Vagina (tissue), 2 donors: ENCODE data around the gene MGAT5B. TPM values are rescaled to one million over a fixed set of nuclear protein-coding genes. Genes with fewer than 3 reads are reported as not detected.

Experiments used
- DNase-seq, 2 donors: peaks; one replicate each; pipeline ENCODE4 v3.0.0-alpha.2; 2017; ENCODE audit errors: extremely low spot score in 2 of 2
- H3K27ac ChIP-seq: fragments of 200-600 bp; sonication (generic); one replicate; pipeline ENCODE4 v1.5.1; 2019
- H3K27me3 ChIP-seq: fragments of 200-600 bp; sonication (generic); one replicate; pipeline ENCODE4 v1.5.1; 2019
- H3K36me3 ChIP-seq, 2 donors: fragments of 200-600 bp; sonication (generic); one replicate each; pipeline ENCODE4 v1.5.1; 2017 to 2019
- H3K4me1 ChIP-seq: fragments of 200-600 bp; sonication (generic); one replicate; pipeline ENCODE4 v1.5.1; 2019
- H3K4me3 ChIP-seq, 2 donors: fragments of 200-600 bp; sonication (generic); 1 replicate in 1 of 2; 2 replicates in 1 of 2; pipeline ENCODE4 v1.5.1; 2016 to 2019
- H3K9me3 ChIP-seq: fragments of 200-600 bp; sonication (generic); one replicate; pipeline ENCODE4 v1.5.1; 2019
- CTCF ChIP-seq, 3 experiments: fragments of 450-650 bp in 2 of 3; fragments of 200-600 bp in 1 of 3; sonication (generic) in 1 of 3; IDR thresholded peaks; one replicate each; pipeline ENCODE4 v1.5.1; 2017 to 2019; ENCODE audit warnings: antibody characterized with exemption in 3 of 3, mild to moderate bottlenecking in 2 of 3, moderate library complexity in 2 of 3
- POLR2A ChIP-seq, 2 donors: fragments of 450-650 bp; IDR thresholded peaks; one replicate each; pipeline ENCODE4 v1.6.1; 2017; ENCODE audit warnings: antibody characterized with exemption in 2 of 2, mild to moderate bottlenecking in 2 of 2, moderate library complexity in 2 of 2
- POLR2AphosphoS5 ChIP-seq, 2 donors: sonication (generic); formaldehyde crosslinking; IDR thresholded peaks; one replicate each; pipeline ENCODE4 v1.9.0; 2017; ENCODE audit warnings: antibody characterized with exemption in 2 of 2, mild to moderate bottlenecking in 2 of 2, low read depth in 1 of 2; ENCODE audit not compliant: insufficient read depth in 1 of 2
- intact Hi-C: fragments of 100-400 bp; cut with DNase I; formaldehyde crosslinking; loops from one replicate; pipeline ENCODE4 v1.15.1; 2023
- total RNA-seq: library from RNA; depleted of rRNA; stranded (reverse); fragments of >200 nt; gene quantifications from one replicate; pipeline ENCODE4 v1.2.3, GENCODE V29; 2016

The MGAT5B gene
- total RNA-seq, 1 donor from 2014 or later, result 0.49 TPM

GRCh38 chr17:76905036-76905435 lies 36.8 kb downstream of the MGAT5B start:
- intact Hi-C loops, result no loop called here
- DNase-seq, result no peak
- H3K27ac ChIP-seq, result no peak overlapping the region
- H3K27me3 ChIP-seq, result no peaks in the 10 kb centered on the region
- no peaks in the 10 kb centered on the region for H3K36me3 ChIP-seq
- no peak overlapping the region for H3K4me3 ChIP-seq
- no peaks in the 10 kb centered on the region for H3K4me1 ChIP-seq
- no peaks in the 10 kb centered on the region for H3K9me3 ChIP-seq
- TF ChIP-seq POLR2AphosphoS5 (IDR thresholded peaks at IDR 0.05; ENCODE audit: insufficient read depth in 1 of 2, low read depth in 1 of 2) (no peak), POLR2A (IDR thresholded peaks at IDR 0.05) (no peak), CTCF (IDR thresholded peaks at IDR 0.05) (no peak)

GRCh38 chr17:76905836-76906235 lies 37.6 kb downstream of the MGAT5B start:
- Histone ChIP-seq H3K4me1 (no peaks in the 10 kb centered on the region), H3K27me3 (no peaks in the 10 kb centered on the region)
- intact Hi-C loops, result no loop called here

GRCh38 chr17:76906463-76906862 lies 38.3 kb downstream of the MGAT5B start:
- Histone ChIP-seq H3K36me3 (no peaks in the 10 kb centered on the region), H3K9me3 (no peaks in the 10 kb centered on the region), H3K27ac (no peak overlapping the region), H3K27me3 (no peaks in the 10 kb centered on the region), H3K4me1 (no peaks in the 10 kb centered on the region), H3K4me3 (no peak overlapping the region)
- no peak for DNase-seq
- intact Hi-C loops, result no loop called here
- TF ChIP-seq CTCF (IDR thresholded peaks at IDR 0.05) (no peak), POLR2AphosphoS5 (IDR thresholded peaks at IDR 0.05; ENCODE audit: insufficient read depth in 1 of 2, low read depth in 1 of 2) (no peak), POLR2A (IDR thresholded peaks at IDR 0.05) (no peak)

More at GRCh38 chr17:76905836-76906235, 37.6 kb downstream of the MGAT5B start:
- Histone ChIP-seq H3K36me3 (no peaks in the 10 kb centered on the region), H3K9me3 (no peaks in the 10 kb centered on the region), H3K4me3 (no peak overlapping the region), H3K27ac (no peak overlapping the region)
- TF ChIP-seq CTCF (IDR thresholded peaks at IDR 0.05) (no peak), POLR2AphosphoS5 (IDR thresholded peaks at IDR 0.05; ENCODE audit: insufficient read depth in 1 of 2, low read depth in 1 of 2) (no peak), POLR2A (IDR thresholded peaks at IDR 0.05) (no peak)
- no peak for DNase-seq

- H3K36me3 ChIP-seq, result no peaks in the 10 kb centered on the region
- no peak overlapping the region for H3K27ac ChIP-seq
- H3K9me3 ChIP-seq, result no peaks in the 10 kb centered on the region
- H3K4me1 ChIP-seq, result no peaks in the 10 kb centered on the region
- TF ChIP-seq POLR2A (IDR thresholded peaks at IDR 0.05) (no peak), CTCF (IDR thresholded peaks at IDR 0.05) (no peak), POLR2AphosphoS5 (IDR thresholded peaks at IDR 0.05; ENCODE audit: insufficient read depth in 1 of 2, low read depth in 1 of 2) (no peak)
- H3K27me3 ChIP-seq, result no peaks in the 10 kb centered on the region
- no peak overlapping the region for H3K4me3 ChIP-seq
- intact Hi-C loops, result no loop called here
- DNase-seq, result no peak
Observed at GRCh38 chr17:76907352-76907751, 39.1 kb downstream of the MGAT5B start.

- H3K36me3 ChIP-seq, result no peaks in the 10 kb centered on the region
Observed at GRCh38 chr17:76909971-76910760, 42.0 kb downstream of the MGAT5B start.

More at GRCh38 chr17:76909971-76910760, 42.0 kb downstream of the MGAT5B start:
- Histone ChIP-seq H3K4me1 (no peaks in the 10 kb centered on the region), H3K27ac (no peak overlapping the region), H3K27me3 (no peaks in the 10 kb centered on the region), H3K9me3 (no peaks in the 10 kb centered on the region), H3K4me3 (no peak overlapping the region)
- TF ChIP-seq POLR2AphosphoS5 (IDR thresholded peaks at IDR 0.05; ENCODE audit: insufficient read depth in 1 of 2, low read depth in 1 of 2), result no peak
- no peak for TF ChIP-seq POLR2A (IDR thresholded peaks at IDR 0.05)
- no peak for TF ChIP-seq CTCF (IDR thresholded peaks at IDR 0.05)
- DNase-seq, result no peak
- intact Hi-C loops, result no loop called here
